Naive thymus-derived CD8-positive, alpha-beta T cell (primary cell): ENCODE data around the gene CATSPERB. TPM values are rescaled to one million over a fixed set of nuclear protein-coding genes. Genes with fewer than 3 reads are reported as not detected.
"Not testable (repeated sequence)": the region's sequence is repeated elsewhere in the genome, so short reads cannot be mapped to it uniquely, and the experiment has no call there.

Source experiments
- ATAC-seq, 2 donors: fragments of 150-1000 bp; cut with Tn5 transposase in 1 of 2; sonication (Bioruptor Pico), chemical (Tn5 transposase) in 1 of 2; 1 replicate in 1 of 2; 2 replicates in 1 of 2; pipeline ENCODE4 v1.10.0; 2021; ENCODE audit warnings: mild to moderate bottlenecking in 2 of 2, moderate library complexity in 2 of 2
- POLR2A ChIA-PET: fragments of 350-600 bp; sonication (Branson Sonifier 250); formaldehyde crosslinking; loops from one replicate; lab custom pipeline; 2021; ENCODE audit warnings: antibody characterized with exemption; lab: Charles Lee
- DNase-seq, 10 donors: peaks; one replicate each; pipeline versions ENCODE4 v3.0.0 to v3.0.0-alpha.2; 2020 to 2022
- H3K27ac Mint-ChIP-seq, 10 donors: one replicate each; pipeline ENCODE4 v1.8.0; 2020 to 2022; ENCODE audit warnings: mild to moderate bottlenecking in 10 of 10, mixed read lengths in 10 of 10, moderate library complexity in 4 of 10, inconsistent platforms in 1 of 10
- H3K27me3 Mint-ChIP-seq, 5 donors: one replicate each; pipeline ENCODE4 v1.8.0; 2021 to 2022; ENCODE audit warnings: mixed read lengths in 5 of 5
- H3K36me3 Mint-ChIP-seq, 3 donors: one replicate each; pipeline ENCODE4 v1.8.0; 2020 to 2022; ENCODE audit warnings: mixed read lengths in 3 of 3, mild to moderate bottlenecking in 2 of 3, inconsistent platforms in 1 of 3
- H3K4me1 Mint-ChIP-seq, 4 donors: one replicate each; pipeline ENCODE4 v1.8.0; 2021 to 2022; ENCODE audit warnings: mixed read lengths in 4 of 4
- H3K4me3 Mint-ChIP-seq, 10 donors: one replicate each; pipeline ENCODE4 v1.8.0; 2020 to 2022; ENCODE audit warnings: mild to moderate bottlenecking in 10 of 10, mixed read lengths in 10 of 10, moderate library complexity in 6 of 10, inconsistent platforms in 1 of 10
- H3K9me3 Mint-ChIP-seq, 9 donors: one replicate each; pipeline ENCODE4 v1.8.0; 2020 to 2022; ENCODE audit warnings: mixed read lengths in 9 of 9, mild to moderate bottlenecking in 3 of 9, inconsistent platforms in 1 of 9, moderate library complexity in 1 of 9
- polyA plus RNA-seq, 3 donors: library from polyadenylated mRNA; unstranded; fragments of 300-500 nt; fragmentation: Illumina TruSeq; gene quantifications; one replicate each; pipeline ENCODE4 v1.2.3, GENCODE V29; 2021
- total RNA-seq, 8 experiments: library from RNA in 2 of 8; stranded (reverse) in 2 of 8; gene quantifications; one replicate each; pipeline ENCODE4 v1.2.3 and lab custom pipeline; 2021 to 2026

CATSPERB gene
- total and polyA plus RNA-seq, 5 experiments from 2014 or later, result 0.09 to 6.3 (median 2.6) TPM; not detected in 1

GRCh38 chr14:91568626-91569025, 163.3 kb downstream of the CATSPERB start:
- POLR2A ChIA-PET, result no interaction called here
- Mint-ChIP-seq H3K27me3 (peaks cover 2 to 22% (median 10%) of the 10 kb centered on the region in 5 donors), H3K4me3 (no peak overlapping the region), H3K9me3 (peaks cover 0 to 3% (median 0%) of the 10 kb centered on the region in 9 donors), H3K4me1 (peaks cover 0 to 6% (median 5%) of the 10 kb centered on the region in 4 donors), H3K27ac (no peak overlapping the region), H3K36me3 (peaks cover 0 to 4% (median 0%) of the 10 kb centered on the region in 3 donors)
- ATAC-seq (no peak), DNase-seq (no peak)

DNA sequence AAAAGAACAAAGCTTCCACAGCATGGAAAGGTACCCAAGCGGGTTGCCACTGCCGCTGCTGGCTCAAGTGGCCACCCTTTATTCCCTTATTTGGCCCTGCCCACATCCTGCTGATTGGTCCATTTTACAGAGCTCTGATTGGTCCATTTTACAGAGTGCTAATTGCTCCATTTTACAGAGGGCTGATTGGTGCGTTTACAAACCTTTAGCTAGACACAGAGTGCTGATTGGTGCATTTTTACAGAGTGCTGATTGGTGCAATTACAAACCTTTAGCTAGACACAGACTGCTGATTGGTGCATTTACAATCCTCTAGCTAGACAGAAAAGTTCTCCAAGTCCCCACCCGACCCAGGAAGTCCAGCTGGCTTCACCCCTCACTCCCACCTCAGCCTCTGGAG, 164.1 kb downstream of the CATSPERB start:
- DNase-seq, H3K27ac Mint-ChIP-seq: not testable (repeated sequence)

GRCh38 chr14:91555531-91555930, 176.4 kb downstream of the CATSPERB start:
- DNase-seq (no peak), ATAC-seq (no peak)
- Mint-ChIP-seq H3K9me3 (peaks cover 2 to 19% (median 9%) of the 10 kb centered on the region in 9 donors), H3K27ac (no peak overlapping the region), H3K36me3 (peaks cover 0 to 5% (median 5%) of the 10 kb centered on the region in 3 donors), H3K27me3 (peaks cover 0 to 10% (median 6%) of the 10 kb centered on the region in 5 donors), H3K4me1 (no peaks in the 10 kb centered on the region), H3K4me3 (no peak overlapping the region)
- POLR2A ChIA-PET, result no interaction called here

More for the DNA sequence above, 164.1 kb downstream of the CATSPERB start:
- H3K9me3 Mint-ChIP-seq, H3K4me3 Mint-ChIP-seq, POLR2A ChIA-PET, H3K4me1 Mint-ChIP-seq, ATAC-seq, H3K36me3 Mint-ChIP-seq: not testable (repeated sequence)
- H3K27me3 Mint-ChIP-seq, result peaks cover 0 to 22% (median 10%) of the 10 kb centered on the region in 5 donors

DNA sequence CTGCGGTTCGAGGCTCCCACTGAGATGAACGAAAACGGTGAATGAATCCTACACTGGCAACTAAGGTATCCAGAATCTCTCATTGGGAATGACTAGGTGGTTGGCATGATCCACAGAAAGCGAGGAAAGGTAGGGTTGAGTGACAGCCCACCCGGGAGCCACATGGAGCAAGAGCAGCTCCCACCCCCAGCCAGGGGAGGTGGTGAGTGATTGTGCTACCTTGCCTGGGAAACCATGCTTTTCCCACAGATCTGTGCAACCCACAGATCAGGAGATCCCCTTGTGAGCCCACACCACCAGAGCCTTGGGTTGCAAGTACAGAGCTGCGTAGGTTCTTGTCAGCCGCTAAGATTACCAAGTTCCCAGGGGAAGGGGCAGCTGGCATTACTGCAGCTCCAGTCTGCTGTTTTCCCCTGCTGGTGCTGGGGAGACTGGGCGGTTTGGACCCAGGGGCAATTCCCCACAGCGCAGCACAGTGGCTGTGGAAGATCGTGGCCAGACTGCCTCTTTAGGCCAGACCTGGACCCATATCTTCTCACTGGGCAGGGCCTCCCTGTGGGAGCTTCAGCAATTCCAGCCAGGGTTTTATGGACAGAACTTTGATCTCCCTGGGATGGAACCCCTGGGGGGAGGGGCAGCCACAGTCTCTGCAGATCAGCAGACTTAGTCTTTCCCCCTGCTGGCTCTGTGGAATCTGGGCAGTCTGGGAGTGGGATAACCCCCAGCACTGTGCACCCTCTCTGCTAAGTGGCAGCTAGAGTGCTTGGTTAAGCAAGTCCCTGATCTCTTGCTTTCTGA, 177.2 kb downstream of the CATSPERB start:
- Mint-ChIP-seq H3K4me1 (no peaks in the 10 kb centered on the region), H3K9me3 (peaks cover 2 to 15% (median 8%) of the 10 kb centered on the region in 9 donors), H3K27me3 (peaks cover 0 to 10% (median 6%) of the 10 kb centered on the region in 5 donors), H3K36me3 (peaks cover 0 to 5% (median 4%) of the 10 kb centered on the region in 3 donors), H3K27ac (no peak overlapping the region), H3K4me3 (no peak overlapping the region)
- ATAC-seq (no peak), DNase-seq (no peak)
- POLR2A ChIA-PET, result no interaction called here

DNA sequence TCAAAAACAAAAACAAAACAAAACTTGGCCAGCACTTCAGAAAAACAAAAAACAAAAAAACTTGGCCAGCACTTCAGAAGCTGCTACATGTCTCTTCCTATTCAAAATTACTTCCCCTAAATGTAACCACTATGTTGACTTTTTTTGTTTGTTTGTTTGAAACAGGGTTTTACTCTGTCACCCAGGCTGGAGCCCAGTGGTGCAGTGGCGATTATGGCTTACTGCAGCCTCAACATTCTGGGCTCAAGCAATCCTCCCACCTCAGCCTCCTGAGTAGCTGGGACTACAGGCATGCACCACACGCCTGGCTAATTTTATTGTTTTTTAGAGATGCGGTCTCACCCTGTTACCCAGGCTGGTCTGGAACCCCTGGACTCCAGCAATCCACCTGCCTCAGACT, 183.8 kb downstream of the CATSPERB start:
- ATAC-seq (no peak), DNase-seq (no peak)
- Mint-ChIP-seq H3K27me3 (peaks cover 0 to 12% (median 4%) of the 10 kb centered on the region in 5 donors), H3K4me1 (no peaks in the 10 kb centered on the region), H3K36me3 (peaks cover 0 to 3% (median 0%) of the 10 kb centered on the region in 3 donors), H3K9me3 (peaks cover 0 to 9% (median 3%) of the 10 kb centered on the region in 9 donors), H3K27ac (no peak overlapping the region), H3K4me3 (no peak overlapping the region)
- POLR2A ChIA-PET, result no interaction called here

GRCh38 chr14:91545946-91546716, 185.8 kb downstream of the CATSPERB start:
- POLR2A ChIA-PET, result no interaction called here
- DNase-seq, result no peak
- no peak for ATAC-seq
- H3K4me3 Mint-ChIP-seq, result no peak overlapping the region
- H3K9me3 Mint-ChIP-seq, result peaks cover 3 to 21% (median 14%) of the 10 kb centered on the region in 9 donors
- no peaks in the 10 kb centered on the region for H3K4me1 Mint-ChIP-seq
- peaks cover 0 to 11% (median 4%) of the 10 kb centered on the region in 5 donors for H3K27me3 Mint-ChIP-seq
- peaks cover 0 to 18% (median 11%) of the 10 kb centered on the region in 3 donors for H3K36me3 Mint-ChIP-seq
- no peak overlapping the region for H3K27ac Mint-ChIP-seq

- H3K27me3 Mint-ChIP-seq, result peaks cover 0 to 11% (median 4%) of the 10 kb centered on the region in 5 donors
- peaks cover 6 to 30% (median 23%) of the 10 kb centered on the region in 9 donors for H3K9me3 Mint-ChIP-seq
- no peak overlapping the region for H3K4me3 Mint-ChIP-seq
- H3K4me1 Mint-ChIP-seq, result peaks cover 0 to 2% (median 0%) of the 10 kb centered on the region in 4 donors
- POLR2A ChIA-PET, result no interaction called here
- peak overlapping the region in 2 of 10 donors; percentile 46 to 53 for H3K27ac Mint-ChIP-seq
- no peak for DNase-seq
- ATAC-seq, result no peak
- peaks cover 0 to 26% (median 11%) of the 10 kb centered on the region in 3 donors for H3K36me3 Mint-ChIP-seq
These were observed 186.7 kb downstream of the CATSPERB start for GRCh38 chr14:91545204-91545603.

- peaks cover 0 to 8% (median 7%) of the 10 kb centered on the region in 5 donors for H3K27me3 Mint-ChIP-seq
- POLR2A ChIA-PET, result no interaction called here
- no peak overlapping the region for H3K4me3 Mint-ChIP-seq
- H3K36me3 Mint-ChIP-seq, result peaks cover 0 to 35% (median 19%) of the 10 kb centered on the region in 3 donors
- H3K27ac Mint-ChIP-seq, result no peak overlapping the region
- ATAC-seq, result no peak
- H3K4me1 Mint-ChIP-seq, result peaks cover 0 to 2% (median 0%) of the 10 kb centered on the region in 4 donors
- no peak for DNase-seq
- H3K9me3 Mint-ChIP-seq, result peaks cover 6 to 30% (median 17%) of the 10 kb centered on the region in 9 donors
These were observed 195.6 kb downstream of the CATSPERB start for GRCh38 chr14:91536327-91536726.

- POLR2A ChIA-PET, H3K27ac Mint-ChIP-seq, DNase-seq, ATAC-seq, H3K4me1 Mint-ChIP-seq, H3K4me3 Mint-ChIP-seq: not testable (repeated sequence)
- H3K9me3 Mint-ChIP-seq, result peaks cover 0 to 11% (median 0%) of the 10 kb centered on the region in 9 donors
- H3K27me3 Mint-ChIP-seq, result peaks cover 0 to 12% (median 4%) of the 10 kb centered on the region in 5 donors
- H3K36me3 Mint-ChIP-seq, result peaks cover 0 to 17% (median 10%) of the 10 kb centered on the region in 3 donors
These were observed 197.8 kb downstream of the CATSPERB start for GRCh38 chr14:91534059-91534458.

- H3K27me3 Mint-ChIP-seq, result peaks cover 0 to 12% (median 4%) of the 10 kb centered on the region in 5 donors
- no peak overlapping the region for H3K4me3 Mint-ChIP-seq
- POLR2A ChIA-PET, result no interaction called here
- H3K27ac Mint-ChIP-seq, result no peak overlapping the region
- no peaks in the 10 kb centered on the region for H3K4me1 Mint-ChIP-seq
- H3K9me3 Mint-ChIP-seq, result peaks cover 0 to 8% (median 0%) of the 10 kb centered on the region in 9 donors
- no peak for ATAC-seq
- H3K36me3 Mint-ChIP-seq, result peaks cover 0 to 13% (median 7%) of the 10 kb centered on the region in 3 donors
- DNase-seq, result no peak
These were observed 198.3 kb downstream of the CATSPERB start for GRCh38 chr14:91533623-91534022.
